HG02943 (cell line): ENCODE results near the gene EXOC6B.

Experiments
- ATAC-seq: cut with Tn5 transposase; IDR thresholded peaks from one replicate; pipeline ENCODE4 v1.9.1; 2021; ENCODE audit warnings: mild to moderate bottlenecking, low read depth, moderate library complexity; ENCODE audit not compliant: unreplicated experiment

EXOC6B gene

GRCh38 chr2:72155737-72156136, 670.1 kb downstream of the EXOC6B start:
- ATAC-seq = no peak

DNA sequence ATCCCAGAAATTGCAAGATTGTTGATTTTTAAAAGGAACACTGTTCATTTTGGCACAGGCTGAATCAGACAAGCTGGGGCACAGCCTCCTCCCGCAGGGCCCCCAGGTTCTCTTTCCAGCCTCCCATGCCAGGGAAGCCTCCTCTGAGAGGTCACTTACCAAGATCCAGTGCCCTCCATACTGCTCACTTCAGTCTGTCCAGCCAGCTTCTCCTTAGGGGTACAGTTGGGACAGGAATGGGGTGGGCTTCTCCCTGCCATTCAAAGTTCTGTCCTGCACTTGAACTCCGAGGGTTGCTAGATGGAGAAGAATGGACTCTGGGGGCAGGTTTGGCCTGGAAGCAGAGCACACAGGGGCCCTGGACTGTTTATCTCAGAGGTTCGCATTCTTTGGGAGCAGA, 670.7 kb downstream of the EXOC6B start:
- no peak for ATAC-seq

DNA sequence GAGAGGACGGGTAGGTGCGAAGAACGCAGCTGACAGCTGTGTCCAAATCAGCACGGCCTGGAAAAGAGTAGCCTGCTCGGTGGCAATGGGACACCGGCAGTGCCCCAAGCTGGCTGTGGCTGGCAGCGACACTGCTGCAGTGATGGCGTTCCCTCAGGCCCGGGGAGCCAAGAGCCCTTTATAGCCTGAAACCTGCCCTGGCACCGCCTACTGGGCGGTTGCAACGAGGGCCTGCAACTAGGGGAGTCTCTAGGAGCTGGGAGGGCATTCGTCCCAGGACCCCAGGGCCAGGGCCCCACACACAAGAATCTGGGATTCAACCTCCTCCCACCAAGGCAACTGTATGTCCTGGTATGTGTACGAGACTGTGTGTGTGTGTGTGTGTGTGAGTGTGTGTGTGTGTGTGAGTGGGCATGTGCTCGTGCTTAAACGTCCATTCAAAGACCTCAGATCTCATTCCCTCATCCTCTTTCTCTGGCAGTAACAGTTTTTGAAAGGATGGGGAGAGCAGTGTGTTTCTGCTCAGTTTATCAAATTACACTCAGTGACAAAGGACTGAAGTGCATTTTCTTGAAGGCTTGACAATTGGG, 671.4 kb downstream of the EXOC6B start:
- ATAC-seq = no peak

- no peak for ATAC-seq
Observed at GRCh38 chr2:72153924-72154323, 671.9 kb downstream of the EXOC6B start.

- no peak for ATAC-seq
Observed at GRCh38 chr2:72153026-72153791, 672.6 kb downstream of the EXOC6B start.

DNA sequence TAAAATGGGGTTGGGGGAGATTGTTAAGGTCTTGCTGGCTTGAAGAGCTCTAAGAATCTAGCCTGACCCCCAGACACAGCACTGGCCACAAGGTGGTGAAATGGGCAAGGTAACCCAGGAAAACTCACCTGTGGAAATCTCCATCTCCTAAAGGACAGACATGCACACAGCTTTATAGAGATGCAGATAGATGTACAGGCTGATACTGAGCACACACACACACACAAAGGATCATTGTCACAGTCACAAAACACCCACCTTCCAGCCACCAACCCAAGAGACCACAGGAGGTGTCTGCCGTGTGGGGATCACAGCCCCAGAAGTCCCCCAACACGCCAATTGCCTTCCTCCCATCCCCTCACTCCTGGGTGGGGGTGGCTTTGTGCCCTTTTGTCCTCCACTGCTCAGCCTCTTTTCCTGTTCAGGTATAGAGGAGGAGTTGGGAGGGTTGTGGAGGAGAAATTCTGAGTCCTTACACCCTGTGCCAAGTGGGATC, 674.9 kb downstream of the EXOC6B start:
- ATAC-seq = no peak

DNA sequence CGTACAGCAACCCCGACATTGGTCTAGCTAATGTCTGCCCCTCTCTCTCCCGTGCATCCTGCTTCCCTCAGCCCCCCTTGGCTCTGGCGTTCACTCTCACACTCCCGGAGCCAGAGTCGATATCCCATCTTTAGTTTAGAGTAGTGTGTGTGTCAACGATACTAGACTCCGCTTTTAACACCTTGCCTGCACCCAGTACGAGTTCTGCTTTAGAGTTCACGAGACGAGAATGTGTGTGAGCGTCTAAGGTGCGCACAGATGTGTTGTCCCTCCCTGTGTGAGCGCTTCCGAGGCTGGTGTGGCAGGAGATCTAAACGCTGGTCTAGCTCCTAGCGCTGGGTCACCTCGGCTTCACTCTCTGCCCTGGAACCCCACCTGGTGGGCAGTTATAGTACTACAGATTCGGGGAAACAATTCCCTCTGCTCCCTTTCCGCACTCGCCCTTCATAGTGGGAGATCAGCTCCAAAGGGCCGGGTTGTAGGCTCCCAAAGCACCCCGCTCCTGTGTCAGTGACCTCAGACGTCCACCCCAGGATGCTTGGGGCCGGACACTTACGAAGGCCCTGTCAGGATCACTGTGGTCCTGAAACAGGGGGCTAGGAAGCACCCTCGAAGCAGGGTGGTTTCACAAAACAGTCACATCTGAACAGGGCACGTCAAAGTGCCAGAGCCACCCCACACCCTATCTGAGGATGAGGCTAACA, 675.5 kb downstream of the EXOC6B start:
- ATAC-seq = peak; percentile 72

GRCh38 chr2:72149556-72150156, 676.2 kb downstream of the EXOC6B start:
- no peak for ATAC-seq

GRCh38 chr2:72148837-72149555, 676.8 kb downstream of the EXOC6B start:
- no peak for ATAC-seq

DNA sequence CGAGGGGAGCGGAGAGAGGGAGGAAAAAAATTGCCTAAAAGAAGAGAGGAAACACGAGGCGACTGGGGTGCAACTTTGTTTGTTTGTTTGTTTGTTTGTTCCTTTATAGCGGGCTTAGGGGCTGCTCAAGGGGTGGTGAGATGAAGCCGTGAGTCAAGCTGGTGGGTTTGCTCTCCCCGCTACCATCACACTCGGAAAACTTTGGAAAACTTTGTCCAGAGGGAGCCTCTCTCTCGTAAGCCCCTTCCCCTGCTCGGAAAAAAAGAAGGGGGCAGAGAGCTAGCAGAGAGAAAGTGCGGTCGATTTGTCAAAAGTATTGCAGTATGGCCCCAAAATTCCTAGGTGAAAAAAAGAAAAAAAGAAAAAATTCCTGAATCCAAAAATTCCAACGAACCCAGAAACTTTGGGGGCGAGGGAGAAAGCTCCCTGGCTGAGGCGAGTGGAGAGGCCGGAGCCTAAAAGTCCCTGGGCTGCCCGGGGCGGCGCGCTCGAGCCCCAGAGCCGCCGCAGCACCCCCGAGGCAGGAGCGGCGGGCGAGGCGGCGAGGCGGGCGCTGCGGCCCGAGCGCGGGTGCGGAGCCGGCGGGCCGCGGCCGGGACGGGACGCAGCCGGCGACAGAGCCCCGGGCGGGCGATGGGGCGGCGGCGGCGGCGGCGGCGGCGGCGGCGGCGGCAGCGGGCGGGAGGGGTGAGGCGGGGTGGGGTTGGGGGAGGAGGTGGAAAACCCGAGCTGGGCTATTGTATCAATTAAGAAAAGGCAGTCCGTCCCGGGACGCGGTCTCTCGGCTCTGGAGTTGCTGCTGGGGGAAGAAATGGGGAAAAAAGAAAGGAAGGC, 677.6 kb downstream of the EXOC6B start:
- no peak for ATAC-seq

- ATAC-seq = no peak
Observed at GRCh38 chr2:72147303-72147971, 678.4 kb downstream of the EXOC6B start, which contains the start of gene CYP26B1. CYP26B1 (minus strand) TSS chr2:72147862; CDS start chr2:72147834, 28 bp downstream.

DNA sequence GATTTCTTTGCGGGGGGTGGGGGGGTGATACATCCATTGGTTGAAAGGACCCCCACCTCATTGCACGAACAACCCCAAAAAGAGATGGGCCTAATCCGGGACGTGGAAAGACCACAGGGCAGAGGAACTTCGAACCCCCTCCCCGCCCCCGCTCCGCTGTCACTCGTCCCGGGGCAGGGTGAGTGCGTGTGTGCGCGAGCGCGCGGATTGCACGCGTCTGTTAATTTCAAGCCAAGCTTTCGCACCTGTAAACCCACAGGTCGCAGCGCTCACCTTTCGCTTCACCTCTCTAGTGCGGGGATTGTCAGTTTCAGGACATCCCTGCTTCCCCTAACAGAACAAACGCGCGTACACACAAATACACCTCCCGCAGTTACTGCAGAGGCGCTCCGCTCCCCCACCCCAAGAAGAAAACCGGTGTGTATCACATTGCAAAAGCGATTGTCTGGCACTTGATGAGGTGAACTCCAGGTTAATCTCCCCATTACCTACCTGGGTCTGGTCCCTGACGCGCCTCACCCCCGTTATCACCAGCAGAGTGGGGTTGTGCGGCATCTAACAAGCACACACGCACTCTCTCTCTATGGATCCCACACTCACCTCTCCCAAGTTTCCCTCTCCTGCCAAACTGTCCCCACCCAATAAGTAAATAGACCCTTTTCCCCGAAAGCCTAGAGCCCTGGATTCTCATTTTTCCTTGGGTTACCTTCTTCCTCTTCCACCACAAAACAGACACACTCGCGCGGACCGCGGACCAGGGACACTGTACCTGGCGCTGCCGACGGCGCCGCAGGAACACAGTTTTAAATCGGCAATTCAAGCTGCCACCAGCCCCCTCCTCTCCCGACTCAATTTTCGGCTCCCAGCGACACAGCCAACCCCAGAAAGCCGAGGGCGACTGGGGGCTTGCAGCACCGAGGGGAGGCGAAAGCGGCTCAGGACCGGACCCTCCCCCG, 679.2 kb downstream of the EXOC6B start:
- ATAC-seq = no peak

- ATAC-seq = no peak
Observed at GRCh38 chr2:72145658-72146329, 680.0 kb downstream of the EXOC6B start.

- ATAC-seq = no peak
Observed at GRCh38 chr2:72145289-72145657, 680.6 kb downstream of the EXOC6B start.

GRCh38 chr2:72144632-72145288, 681.1 kb downstream of the EXOC6B start:
- ATAC-seq = no peak

- no peak for ATAC-seq
Observed at GRCh38 chr2:72144274-72144631, 681.6 kb downstream of the EXOC6B start.
